Tibial nerve (tissue), 4 donors: ENCODE results near the gene TSPAN5. TPM values are rescaled to one million over a fixed set of nuclear protein-coding genes. Genes with fewer than 3 reads are reported as not detected.
A peak's percentile ranks its signal among the peaks of the same experiment; 100 is the strongest.

Experiments used
- DNase-seq, 2 donors: peaks; one replicate each; pipeline ENCODE4 v3.0.0-alpha.2; 2019; ENCODE audit warnings: low spot score in 2 of 2
- H3K27ac ChIP-seq, 4 donors: fragments of 200-600 bp; sonication (generic) in 3 of 4; one replicate each; pipeline ENCODE4 v1.5.1; 2017 to 2019; ENCODE audit warnings: mild to moderate bottlenecking in 1 of 4
- H3K27me3 ChIP-seq, 2 donors: fragments of 200-600 bp; sonication (generic) in 1 of 2; one replicate each; pipeline versions ENCODE4 v1.5.1 to v1.6.0; 2017 to 2019
- H3K36me3 ChIP-seq, 3 donors: fragments of 200-600 bp; sonication (generic); one replicate each; pipeline ENCODE4 v1.5.1; 2018 to 2019
- H3K4me1 ChIP-seq, 4 donors: fragments of 200-600 bp; sonication (generic) in 3 of 4; one replicate each; pipeline ENCODE4 v1.5.1; 2017 to 2019
- H3K4me3 ChIP-seq, 4 donors: fragments of 200-600 bp; sonication (generic) in 3 of 4; one replicate each; pipeline ENCODE4 v1.5.1; 2017 to 2019; ENCODE audit warnings: mild to moderate bottlenecking in 1 of 4, moderate library complexity in 1 of 4
- H3K9me3 ChIP-seq, 4 donors: fragments of 200-600 bp; sonication (generic) in 3 of 4; one replicate each; pipeline ENCODE4 v1.5.1; 2017 to 2019
- CTCF ChIP-seq, 5 experiments: fragments of 200-600 bp in 3 of 5; fragments of 450-650 bp in 2 of 5; sonication (generic) in 3 of 5; IDR thresholded peaks; one replicate each; pipeline ENCODE4 v1.5.1; 2016 to 2019; ENCODE audit warnings: antibody characterized with exemption in 5 of 5, mild to moderate bottlenecking in 3 of 5, moderate library complexity in 2 of 5
- EP300 ChIP-seq, 2 donors: sonication (generic); formaldehyde crosslinking; IDR thresholded peaks; one replicate each; pipeline ENCODE4 v1.6.1; 2017; ENCODE audit warnings: antibody characterized with exemption in 2 of 2, mild to moderate bottlenecking in 1 of 2
- POLR2A ChIP-seq, 2 donors: fragments of 450-650 bp; IDR thresholded peaks; one replicate each; pipeline ENCODE4 v1.6.1; 2017; ENCODE audit warnings: antibody characterized with exemption in 2 of 2, mild to moderate bottlenecking in 2 of 2, moderate library complexity in 2 of 2
- WGBS, 2 donors: methylation state at CpG; one replicate each; pipeline ENCODE4 v1.1.5; 2018; 5-methylcytosine and 5-hydroxymethylcytosine counted together
- total RNA-seq, 4 donors: library from RNA; depleted of rRNA; stranded (reverse); fragments of >200 nt; gene quantifications; one replicate each; pipeline ENCODE4 v1.1.0, GENCODE V29; 2016

The TSPAN5 gene
- total RNA-seq, 4 donors from 2014 or later, result 15.3 to 30.8 (median 25.6) TPM

GRCh38 chr4:98631506-98631905 is 26.9 kb downstream of the TSPAN5 start:
- TF ChIP-seq CTCF (IDR thresholded peaks at IDR 0.05), result no peak
- TF ChIP-seq POLR2A (IDR thresholded peaks at IDR 0.05), result no peak
- Histone ChIP-seq H3K27ac (no peak overlapping the region), H3K4me3 (no peak overlapping the region)

DNA sequence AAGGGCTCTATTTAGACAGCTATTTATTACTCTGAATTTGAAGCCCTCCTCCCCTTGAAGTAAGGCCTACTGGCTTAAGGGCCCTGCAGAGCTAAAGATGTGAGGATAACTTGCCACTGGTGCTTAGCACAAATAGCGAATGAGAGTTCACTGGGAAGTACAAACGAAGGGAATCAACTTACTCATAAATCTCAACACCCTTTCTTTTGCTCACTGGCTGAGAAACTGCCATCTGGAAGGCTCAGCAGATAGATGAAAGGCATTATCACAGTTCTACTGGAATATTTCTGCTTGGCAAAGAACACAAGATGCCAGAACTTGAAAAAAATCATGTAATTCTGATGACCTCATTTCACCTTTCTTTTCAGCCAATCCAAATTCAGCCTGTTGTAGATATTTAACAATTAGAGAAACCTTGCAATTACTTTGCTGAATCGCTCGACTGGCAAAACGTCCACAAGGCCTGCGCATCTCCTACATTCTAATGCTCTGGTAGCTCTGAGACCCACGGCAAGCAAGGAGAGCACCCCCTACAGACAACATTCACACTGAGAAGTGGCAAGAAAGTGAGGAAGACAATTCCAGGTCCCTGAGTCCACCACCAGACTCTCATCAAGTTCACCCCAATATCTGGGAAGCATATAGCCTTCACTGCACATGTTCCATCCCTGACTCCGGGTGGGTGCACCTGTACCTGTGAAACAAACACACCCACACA is 27.5 kb downstream of the TSPAN5 start:
- Histone ChIP-seq H3K4me1 (peaks cover 0 to 10% (median 3%) of the 10 kb centered on the region in 4 donors), H3K4me3 (no peak overlapping the region), H3K9me3 (no peaks in the 10 kb centered on the region), H3K27ac (no peak overlapping the region), H3K36me3 (no peaks in the 10 kb centered on the region), H3K27me3 (no peaks in the 10 kb centered on the region)
- 69 to 73% methylated on average over 8 of the region's 8 CpGs for WGBS, 2 donors
- TF ChIP-seq CTCF (IDR thresholded peaks at IDR 0.05) (no peak), EP300 (IDR thresholded peaks at IDR 0.05) (no peak), POLR2A (IDR thresholded peaks at IDR 0.05) (no peak)
- DNase-seq, result no peak

More at GRCh38 chr4:98631506-98631905, 26.9 kb downstream of the TSPAN5 start:
- Histone ChIP-seq H3K36me3 (no peaks in the 10 kb centered on the region), H3K4me1 (peaks cover 0 to 10% (median under 1%) of the 10 kb centered on the region in 4 donors), H3K9me3 (no peaks in the 10 kb centered on the region), H3K27me3 (no peaks in the 10 kb centered on the region)
- no peak for DNase-seq
- 60 to 68% methylated on average over 3 of the region's 3 CpGs for whole genome bisulfite sequencing, 2 donors

- TF ChIP-seq POLR2A (IDR thresholded peaks at IDR 0.05) (no peak), CTCF (IDR thresholded peaks at IDR 0.05) (no peak), EP300 (IDR thresholded peaks at IDR 0.05) (no peak)
- no peaks in the 10 kb centered on the region for H3K27me3 ChIP-seq
- H3K27ac ChIP-seq, result no peak overlapping the region
- no peak overlapping the region for H3K4me3 ChIP-seq
- peaks cover 0 to 10% (median 4%) of the 10 kb centered on the region in 4 donors for H3K4me1 ChIP-seq
- WGBS, 2 donors, result 33 to 46% methylated on average over 3 of the region's 3 CpGs
- no peak for DNase-seq
- H3K9me3 ChIP-seq, result no peaks in the 10 kb centered on the region
- H3K36me3 ChIP-seq, result no peaks in the 10 kb centered on the region
Measured at GRCh38 chr4:98627531-98628257, 30.7 kb downstream of the TSPAN5 start.

DNA sequence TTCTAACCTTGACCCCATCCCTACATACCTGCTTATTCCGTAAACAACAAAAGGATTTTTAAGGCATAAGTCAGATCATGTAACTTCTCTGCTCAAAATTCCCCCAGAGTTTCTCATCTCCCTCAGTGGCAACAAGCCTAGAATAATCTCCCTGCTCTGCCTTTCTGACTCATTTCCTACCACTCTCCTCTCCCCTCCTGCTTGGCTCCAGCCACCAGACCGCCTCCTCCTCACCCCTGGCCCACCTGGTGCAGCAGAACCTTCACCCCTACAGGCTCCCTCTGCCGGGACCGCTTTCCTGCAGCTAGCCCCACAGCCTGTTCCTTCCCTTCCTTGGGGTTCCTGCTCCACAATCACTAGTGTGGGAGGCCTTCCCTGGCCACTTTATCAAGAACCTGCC is 32.1 kb downstream of the TSPAN5 start:
- no peaks in the 10 kb centered on the region for H3K36me3 ChIP-seq
- no peak for DNase-seq
- H3K27ac ChIP-seq, result peak overlapping the region in 2 of 4 donors; percentile 11 to 50
- no peaks in the 10 kb centered on the region for H3K27me3 ChIP-seq
- H3K4me3 ChIP-seq, result no peak overlapping the region
- H3K4me1 ChIP-seq, result peaks cover 0 to 8% (median 3%) of the 10 kb centered on the region in 4 donors
- no peaks in the 10 kb centered on the region for H3K9me3 ChIP-seq
- no peak for TF ChIP-seq POLR2A (IDR thresholded peaks at IDR 0.05)
- TF ChIP-seq EP300 (IDR thresholded peaks at IDR 0.05), result no peak
- no peak for TF ChIP-seq CTCF (IDR thresholded peaks at IDR 0.05)
- 50 to 57% methylated on average over 4 of the region's 4 CpGs for WGBS, 2 donors

DNA sequence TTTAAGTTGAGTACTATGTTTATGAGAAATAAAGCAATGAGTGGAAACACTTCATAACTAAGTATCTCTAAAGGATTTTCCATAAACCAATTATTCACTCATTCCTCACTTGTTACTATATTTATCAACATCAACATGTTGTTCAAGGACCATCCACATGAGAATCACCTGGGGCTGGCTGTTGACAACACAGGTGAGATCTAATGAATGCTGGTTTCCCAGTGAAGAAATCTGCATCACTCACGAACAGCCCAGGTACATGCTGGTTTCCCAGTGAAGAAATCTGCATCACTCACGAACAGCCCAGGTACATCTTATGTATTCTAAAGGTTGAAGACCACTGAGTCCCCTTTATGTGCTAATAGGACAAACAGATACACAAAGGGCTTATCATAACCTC is 32.5 kb downstream of the TSPAN5 start:
- Histone ChIP-seq H3K9me3 (no peaks in the 10 kb centered on the region), H3K27me3 (no peaks in the 10 kb centered on the region), H3K4me3 (no peak overlapping the region), H3K4me1 (peaks cover 0 to 8% (median 1%) of the 10 kb centered on the region in 4 donors), H3K36me3 (no peaks in the 10 kb centered on the region), H3K27ac (peak overlapping the region in 2 of 4 donors; percentile 11 to 50)
- TF ChIP-seq POLR2A (IDR thresholded peaks at IDR 0.05) (no peak), EP300 (IDR thresholded peaks at IDR 0.05) (no peak), CTCF (IDR thresholded peaks at IDR 0.05) (no peak)
- WGBS, 2 donors, result 90 to 92% methylated on average over 2 of the region's 2 CpGs
- no peak for DNase-seq
